KMS-11 (cell line): ENCODE data around the gene NEK11.

ENCODE experiments used
- H2AFZ ChIP-seq: fragments of 200-600 bp; sonication (generic); 2 replicates; pipeline ENCODE4 v1.6.1; 2016; ENCODE audit warnings: antibody characterized with exemption, mixed run types, low read depth
- H3K27ac ChIP-seq: fragments of 200-600 bp; sonication (generic); 2 replicates; pipeline ENCODE4 v1.6.1; 2016; ENCODE audit warnings: mild to moderate bottlenecking, mixed run types
- H3K27me3 ChIP-seq: fragments of 200-600 bp; sonication (generic); 2 replicates; pipeline ENCODE4 v1.6.1; 2017; ENCODE audit warnings: mild to moderate bottlenecking, low read depth, mixed run types, moderate library complexity; ENCODE audit not compliant: insufficient read depth
- H3K36me3 ChIP-seq: fragments of 200-600 bp; sonication (generic); 2 replicates; pipeline ENCODE4 v1.6.1; 2017; ENCODE audit warnings: mild to moderate bottlenecking, mixed run types; ENCODE audit not compliant: insufficient read depth
- H3K4me1 ChIP-seq: fragments of 200-600 bp; sonication (generic); 2 replicates; pipeline ENCODE4 v1.6.1; 2016; ENCODE audit warnings: mild to moderate bottlenecking, low read depth, mixed run types; ENCODE audit not compliant: poor library complexity, severe bottlenecking
- H3K4me2 ChIP-seq: fragments of 200-600 bp; sonication (generic); 2 replicates; pipeline ENCODE4 v1.7.0; 2016; ENCODE audit warnings: mild to moderate bottlenecking, mixed run types
- H3K4me3 ChIP-seq: fragments of 200-600 bp; sonication (generic); IDR thresholded peaks from 2 replicates; pipeline ENCODE4 v1.6.1; 2017; ENCODE audit warnings: low read depth, low read length, mixed read lengths; ENCODE audit not compliant: insufficient read depth
- H3K79me2 ChIP-seq: fragments of 200-600 bp; sonication (generic); 2 replicates; pipeline ENCODE4 v1.6.1; 2016; ENCODE audit warnings: low read depth, mixed run types; ENCODE audit not compliant: insufficient read depth
- H3K9ac ChIP-seq: fragments of 200-600 bp; sonication (generic); 2 replicates; pipeline ENCODE4 v1.6.1; 2016; ENCODE audit warnings: mild to moderate bottlenecking, mixed run types
- H4K20me1 ChIP-seq: fragments of 200-600 bp; sonication (generic); 2 replicates; pipeline ENCODE4 v1.6.1; 2016; ENCODE audit warnings: mild to moderate bottlenecking, mixed run types; ENCODE audit not compliant: insufficient read depth
- CTCF ChIP-seq: fragments of 200-600 bp; sonication (generic); conservative IDR thresholded peaks from 2 replicates; pipeline ENCODE4 v1.6.1; 2017; ENCODE audit warnings: low read depth, mild to moderate bottlenecking, antibody characterized with exemption, low read length, moderate library complexity, mixed read lengths

The NEK11 gene

GRCh38 chr3:131349946-131350347 lies 323.3 kb downstream of the NEK11 start:
- Histone ChIP-seq H3K36me3 (no peaks in the 10 kb centered on the region), H4K20me1 (no peaks in the 10 kb centered on the region), H3K9ac (no peak overlapping the region), H3K4me3 (no peak overlapping the region), H3K79me2 (no peaks in the 10 kb centered on the region), H3K4me1 (no peaks in the 10 kb centered on the region), H3K27me3 (no peaks in the 10 kb centered on the region), H3K4me2 (no peak overlapping the region), H2AFZ (no peak overlapping the region), H3K27ac (no peak overlapping the region)
- TF ChIP-seq CTCF, result no peak

GRCh38 chr3:131350506-131350905 lies 323.8 kb downstream of the NEK11 start:
- Histone ChIP-seq H3K27me3 (no peaks in the 10 kb centered on the region), H3K4me3 (no peak overlapping the region), H3K4me2 (no peak overlapping the region), H3K79me2 (no peaks in the 10 kb centered on the region), H4K20me1 (no peaks in the 10 kb centered on the region), H3K4me1 (no peaks in the 10 kb centered on the region), H3K27ac (no peak overlapping the region), H3K9ac (no peak overlapping the region), H2AFZ (no peak overlapping the region), H3K36me3 (no peaks in the 10 kb centered on the region)
- TF ChIP-seq CTCF, result no peak

- no peak for TF ChIP-seq CTCF
- Histone ChIP-seq H3K4me3 (no peak overlapping the region), H3K4me1 (no peaks in the 10 kb centered on the region), H3K4me2 (no peak overlapping the region), H3K27me3 (no peaks in the 10 kb centered on the region), H3K27ac (no peak overlapping the region), H3K79me2 (no peaks in the 10 kb centered on the region), H3K9ac (no peak overlapping the region), H2AFZ (no peak overlapping the region), H3K36me3 (no peaks in the 10 kb centered on the region), H4K20me1 (no peaks in the 10 kb centered on the region)
These were observed 326.6 kb downstream of the NEK11 start for GRCh38 chr3:131353016-131353877.

- H3K4me1 ChIP-seq, result no peaks in the 10 kb centered on the region
- no peak overlapping the region for H2AFZ ChIP-seq
- no peaks in the 10 kb centered on the region for H3K36me3 ChIP-seq
- TF ChIP-seq CTCF, result no peak
- no peaks in the 10 kb centered on the region for H4K20me1 ChIP-seq
- no peaks in the 10 kb centered on the region for H3K27me3 ChIP-seq
- no peak overlapping the region for H3K4me2 ChIP-seq
- H3K9ac ChIP-seq, result no peak overlapping the region
- no peaks in the 10 kb centered on the region for H3K79me2 ChIP-seq
- H3K27ac ChIP-seq, result no peak overlapping the region
- no peak overlapping the region for H3K4me3 ChIP-seq
These were observed 327.3 kb downstream of the NEK11 start for GRCh38 chr3:131353986-131354385.
